Globus pallidus (tissue), 1 donor: ENCODE measurements around the gene HIF1A.
"Not testable (repeated sequence)": the region's sequence is repeated elsewhere in the genome, so short reads cannot be mapped to it uniquely, and the experiment has no call there.

ENCODE experiments used
- DNase-seq: peaks from one replicate; pipeline ENCODE4 v3.0.0-alpha.2; 2015; ENCODE audit warnings: low spot score

The HIF1A gene

DNA sequence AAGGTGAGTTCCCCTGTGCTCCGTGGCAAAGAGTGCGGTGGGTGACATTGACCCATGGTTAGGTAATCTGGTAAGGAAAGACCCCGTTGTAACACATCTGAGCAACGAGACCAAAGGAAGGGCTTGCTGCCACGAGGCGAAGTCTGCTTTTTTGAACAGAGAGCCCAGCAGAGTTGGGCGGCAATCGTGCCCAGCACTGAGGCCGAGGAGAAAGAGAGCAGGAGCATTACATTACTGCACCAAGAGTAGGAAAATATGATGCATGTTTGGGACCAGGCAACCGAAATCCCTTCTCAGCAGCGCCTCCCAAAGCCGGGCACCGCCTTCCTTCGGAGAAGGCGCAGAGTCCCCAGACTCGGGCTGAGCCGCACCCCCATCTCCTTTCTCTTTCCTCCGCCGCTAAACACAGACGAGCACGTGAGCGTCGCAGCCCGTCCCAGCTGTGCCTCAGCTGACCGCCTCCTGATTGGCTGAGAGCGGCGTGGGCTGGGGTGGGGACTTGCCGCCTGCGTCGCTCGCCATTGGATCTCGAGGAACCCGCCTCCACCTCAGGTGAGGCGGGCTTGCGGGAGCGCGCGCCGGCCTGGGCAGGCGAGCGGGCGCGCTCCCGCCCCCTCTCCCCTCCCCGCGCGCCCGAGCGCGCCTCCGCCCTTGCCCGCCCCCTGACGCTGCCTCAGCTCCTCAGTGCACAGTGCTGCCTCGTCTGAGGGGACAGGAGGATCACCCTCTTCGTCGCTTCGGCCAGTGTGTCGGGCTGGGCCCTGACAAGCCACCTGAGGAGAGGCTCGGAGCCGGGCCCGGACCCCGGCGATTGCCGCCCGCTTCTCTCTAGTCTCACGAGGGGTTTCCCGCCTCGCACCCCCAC lies at the start of gene HIF1A:
Gene HIF1A (plus strand): TSS at position 684 of the 865 bp plus-strand sequence. CDS start 292 bp downstream, outside the sequence.
- DNase-seq: peak; percentile 97

DNA sequence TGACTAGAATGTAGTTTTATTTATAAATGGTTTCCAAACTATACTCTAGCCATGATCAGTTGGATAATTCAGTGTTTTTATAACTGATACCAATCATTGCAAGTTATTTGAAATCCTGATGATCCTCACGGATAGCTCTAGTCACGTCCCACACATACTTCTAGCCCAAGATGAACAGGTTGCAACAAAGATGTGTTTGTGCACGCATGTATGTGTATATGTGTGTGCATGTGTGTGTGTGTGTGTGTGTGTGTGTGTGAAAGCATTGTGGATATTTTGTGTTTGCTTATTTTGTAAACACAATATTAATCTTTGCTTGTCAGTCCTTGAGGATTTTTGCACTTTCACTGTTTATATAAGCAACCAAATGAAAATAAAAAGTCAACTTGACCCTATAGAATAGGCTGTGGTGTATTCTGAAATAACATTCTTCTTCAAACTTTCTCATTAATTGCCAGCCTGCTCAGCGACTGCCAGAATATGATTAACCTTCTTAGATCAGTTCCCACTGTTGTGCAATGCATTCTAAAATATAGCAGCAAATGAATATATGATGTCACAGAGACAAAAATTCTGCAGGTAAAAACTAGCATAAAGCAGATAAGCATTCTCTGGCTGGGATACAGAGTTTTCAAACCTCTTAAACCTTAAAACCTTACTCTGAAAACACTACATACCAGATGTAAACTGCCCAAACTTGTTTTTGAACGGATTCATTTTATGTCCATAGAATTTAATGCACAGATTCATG lies 48.8 kb upstream of the HIF1A start:
- no peak for DNase-seq

DNA sequence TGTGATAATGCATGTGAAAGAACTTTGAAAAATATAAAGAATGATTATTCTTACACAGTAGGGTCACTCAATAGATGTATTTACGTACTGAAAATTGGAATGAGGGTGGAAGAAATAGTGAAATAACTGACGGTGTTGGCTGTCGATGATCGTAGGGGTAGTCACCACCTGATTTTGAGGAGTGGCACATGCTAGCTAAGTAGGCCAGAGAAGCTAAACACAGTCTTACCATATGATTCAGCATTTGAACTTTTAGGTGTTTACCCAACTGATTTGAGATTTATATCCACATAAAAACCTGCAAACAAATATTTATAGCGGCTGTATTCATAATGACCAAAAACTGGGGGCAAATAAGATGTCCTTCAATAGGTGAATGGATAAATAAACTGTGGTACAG lies 47.6 kb upstream of the HIF1A start:
- no peak for DNase-seq

DNA sequence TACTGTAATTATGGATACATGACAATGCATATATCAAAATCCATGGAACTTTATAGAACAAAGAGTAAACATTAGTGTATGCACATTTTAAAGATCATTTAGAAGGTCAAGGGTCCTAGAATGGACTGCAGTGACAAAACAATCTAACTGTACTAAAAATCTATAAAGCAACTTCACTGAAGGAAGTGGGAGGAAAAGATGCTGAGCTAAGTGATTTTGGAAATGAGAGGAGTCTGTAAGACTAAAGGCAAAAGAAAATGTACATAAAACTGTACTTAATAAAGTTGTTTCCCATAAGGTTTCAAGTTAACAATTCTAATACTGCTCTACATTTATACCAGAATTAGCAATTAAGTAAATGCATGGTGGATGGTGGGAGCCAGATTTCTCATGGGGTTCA lies 46.9 kb upstream of the HIF1A start:
- no peak for DNase-seq

DNA sequence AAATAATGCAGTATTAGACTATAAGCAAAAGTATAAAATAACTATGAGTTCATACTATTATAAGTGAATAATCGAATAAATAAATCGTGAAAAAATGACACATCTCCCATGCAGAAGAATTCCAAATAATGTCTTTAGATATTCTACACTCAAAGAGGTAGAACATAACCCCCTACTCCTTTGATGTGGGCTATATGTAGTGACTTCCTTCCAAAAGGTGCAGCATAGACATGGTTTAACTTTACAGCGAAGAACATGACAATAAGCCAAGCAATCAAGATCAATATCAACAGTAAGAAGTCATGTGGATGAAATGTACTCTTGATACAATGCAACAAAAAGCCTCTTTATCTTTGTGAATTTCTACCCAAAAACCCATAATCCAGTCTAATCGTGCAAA lies 46.0 kb upstream of the HIF1A start:
- DNase-seq: no peak

GRCh38 chr14:61651355-61651754 lies 44.0 kb upstream of the HIF1A start:
- DNase-seq: no peak

DNA sequence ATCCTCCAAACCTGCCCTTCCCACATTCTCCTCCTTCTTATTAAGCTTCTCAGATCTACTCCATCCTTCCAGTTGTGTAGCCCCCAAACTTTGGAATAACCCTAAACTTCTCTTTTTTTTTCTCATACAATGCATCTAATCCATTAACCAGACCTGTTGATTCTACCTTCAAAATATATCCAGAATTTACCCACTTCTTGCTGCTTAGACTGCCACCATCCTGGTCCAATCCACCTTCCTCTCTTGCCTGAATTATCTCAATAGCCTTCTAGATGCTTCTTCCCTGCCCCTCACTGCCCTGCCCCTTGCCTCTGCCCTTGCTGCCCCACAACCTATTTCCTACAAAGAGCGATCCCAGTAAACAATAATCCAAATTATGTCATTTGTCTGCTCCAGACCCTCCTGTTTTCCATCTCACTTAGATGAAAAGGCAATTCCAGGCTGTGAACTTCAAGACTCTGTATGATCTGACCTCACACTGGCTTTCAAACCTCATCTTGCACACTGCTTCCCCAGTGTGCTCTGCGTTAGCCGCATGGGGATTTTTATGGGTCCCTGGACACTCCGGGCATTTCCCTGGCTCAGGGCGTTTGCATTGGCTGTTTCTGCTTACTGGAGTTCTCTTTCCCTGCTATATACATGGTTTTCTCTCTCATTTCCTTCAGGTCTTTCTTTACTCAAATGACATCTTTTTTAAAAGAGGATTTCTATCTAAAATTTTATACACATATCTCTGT lies 42.6 kb upstream of the HIF1A start:
- DNase-seq: no peak

- no peak for DNase-seq
These were observed 41.8 kb upstream of the HIF1A start for GRCh38 chr14:61653507-61653906.

GRCh38 chr14:61654026-61654425 lies 41.3 kb upstream of the HIF1A start:
- no peak for DNase-seq

- no peak for DNase-seq
These were observed 39.5 kb upstream of the HIF1A start for GRCh38 chr14:61655777-61656176.

DNA sequence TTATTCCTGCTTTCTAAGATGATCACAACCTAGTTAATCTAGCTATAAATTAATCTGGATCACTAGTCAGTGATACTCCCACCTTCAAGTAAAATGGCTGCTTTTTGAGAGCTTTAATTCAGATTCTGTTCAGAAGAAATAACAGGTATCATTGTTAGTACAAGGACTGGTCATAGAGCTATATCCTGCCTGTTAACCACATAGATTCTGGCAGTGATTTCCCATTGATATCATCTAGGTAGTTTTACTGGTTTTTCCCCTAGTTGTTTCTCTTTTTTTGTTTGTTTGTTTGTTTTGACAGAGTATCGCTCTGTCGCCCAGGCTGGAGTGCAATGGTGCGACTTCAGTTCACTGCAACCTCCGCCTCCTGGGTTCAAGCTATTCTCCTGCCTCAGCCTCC lies 39.0 kb upstream of the HIF1A start:
- no peak for DNase-seq

GRCh38 chr14:61658111-61658510 lies 37.2 kb upstream of the HIF1A start:
- DNase-seq: not testable (repeated sequence)

DNA sequence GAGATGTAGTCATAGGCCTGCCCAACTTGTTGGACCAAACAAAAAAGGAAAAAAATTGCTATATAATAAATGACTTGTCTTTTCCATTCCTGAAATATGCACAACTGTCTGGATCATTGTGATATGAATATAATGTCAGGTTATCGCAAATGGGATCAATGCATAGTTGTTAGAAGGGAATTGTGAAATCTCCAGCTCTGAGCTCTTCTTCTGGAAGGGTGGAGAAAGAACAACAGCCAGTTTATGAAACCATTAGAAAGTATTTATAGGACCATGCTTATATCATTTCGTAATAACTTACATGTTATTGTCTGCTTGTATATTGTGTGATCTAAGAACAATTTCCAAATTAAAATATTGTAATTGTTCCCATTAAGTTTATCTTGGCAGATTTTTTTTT lies 35.7 kb upstream of the HIF1A start:
- DNase-seq: no peak

GRCh38 chr14:61661471-61662400 lies 33.6 kb upstream of the HIF1A start:
- no peak for DNase-seq

- DNase-seq: no peak
These were observed 32.6 kb upstream of the HIF1A start for GRCh38 chr14:61662437-61663311.

GRCh38 chr14:61663312-61663979 lies 31.9 kb upstream of the HIF1A start:
- peak; percentile 26 for DNase-seq

DNA sequence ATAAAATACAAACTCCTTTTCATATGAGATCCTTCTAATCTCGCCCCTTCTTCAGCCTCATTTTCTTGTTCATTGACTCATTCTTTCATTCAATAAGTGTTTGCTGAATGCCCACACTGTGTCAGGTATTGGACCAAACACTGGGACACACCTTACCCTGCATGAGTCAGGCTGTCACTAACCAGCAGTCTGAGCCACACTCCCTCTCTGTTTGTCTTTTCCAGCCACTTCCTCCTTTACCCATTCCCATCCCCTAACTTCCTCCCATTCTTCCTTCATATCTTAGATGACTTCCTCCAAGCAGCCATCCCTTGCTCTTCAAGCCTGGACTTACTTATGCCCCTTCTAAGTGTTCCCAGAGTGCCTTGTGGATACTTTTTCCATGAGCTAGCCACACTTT lies 27.0 kb upstream of the HIF1A start:
- no peak for DNase-seq

- DNase-seq: no peak
These were observed 24.7 kb upstream of the HIF1A start for GRCh38 chr14:61670576-61670975.

DNA sequence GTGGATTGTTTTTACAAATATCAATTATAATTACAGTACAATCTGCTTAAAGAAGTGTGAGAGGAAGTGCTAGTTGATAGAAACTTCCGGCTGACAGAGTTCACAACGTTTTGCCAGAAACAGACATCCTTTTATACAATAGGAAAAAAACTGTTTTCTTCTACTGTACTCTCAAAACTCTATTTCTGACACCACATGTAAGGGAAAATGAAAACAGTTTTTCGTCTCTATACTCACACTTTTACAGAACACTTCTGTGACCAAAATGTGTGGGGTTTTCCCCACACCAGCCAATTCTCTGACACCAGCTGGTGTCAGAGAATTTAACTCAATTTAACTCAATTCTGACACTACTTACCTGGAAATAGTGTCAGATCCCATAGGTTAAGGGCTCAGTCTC lies 24.2 kb upstream of the HIF1A start:
- no peak for DNase-seq

DNA sequence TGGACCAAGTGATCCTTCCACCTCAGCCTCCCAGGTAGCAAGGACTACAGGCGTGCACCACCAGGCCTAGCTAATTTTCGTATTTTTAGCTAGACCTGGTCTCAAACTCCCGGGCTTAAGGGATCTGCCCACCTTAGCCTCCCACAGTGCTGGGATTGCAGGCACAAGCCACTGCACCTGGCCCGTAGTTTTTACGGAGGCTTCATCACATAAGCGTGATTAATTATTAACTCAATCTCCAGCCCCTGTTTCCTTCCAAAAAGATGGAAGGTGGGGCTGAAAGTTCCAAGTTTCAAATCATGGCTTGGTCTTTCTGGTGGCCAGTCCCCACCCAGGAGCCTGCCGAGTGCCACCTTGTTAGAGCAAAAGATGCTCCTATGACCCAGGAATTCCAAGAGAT lies 22.5 kb upstream of the HIF1A start:
- DNase-seq: no peak
